Stimulated activated memory B cell treated with anti-CD40 and anti-IgM and Interleukin-4, amounts not matched to agents 10 μg/mL and 1 μg/mL and 100 μg/mL, for 72 hours (primary cell): Measurements from ENCODE around the gene NOSTRIN.

Experiments
- ATAC-seq: fragments of 150-1000 bp; cut with Tn5 transposase; 2 replicates; pipeline ENCODE4 v1.10.0; 2021
- H3K27ac Mint-ChIP-seq: one replicate; pipeline ENCODE4 v1.8.0; 2022; ENCODE audit warnings: mild to moderate bottlenecking, mixed read lengths
- H3K27me3 Mint-ChIP-seq: one replicate; pipeline ENCODE4 v1.8.0; 2022; ENCODE audit warnings: mixed read lengths
- H3K36me3 Mint-ChIP-seq: one replicate; pipeline ENCODE4 v1.8.0; 2022; ENCODE audit warnings: mixed read lengths
- H3K4me1 Mint-ChIP-seq: one replicate; pipeline ENCODE4 v1.8.0; 2022; ENCODE audit warnings: mixed read lengths
- H3K4me3 Mint-ChIP-seq: one replicate; pipeline ENCODE4 v1.8.0; 2022; ENCODE audit warnings: mild to moderate bottlenecking, moderate library complexity, mixed read lengths
- H3K9me3 Mint-ChIP-seq: one replicate; pipeline ENCODE4 v1.8.0; 2022; ENCODE audit warnings: mixed read lengths

The NOSTRIN gene

GRCh38 chr2:168907940-168908662 lies 105.7 kb downstream of the NOSTRIN start:
- H3K36me3 Mint-ChIP-seq, result no peaks in the 10 kb centered on the region
- no peak overlapping the region for H3K4me3 Mint-ChIP-seq
- H3K27ac Mint-ChIP-seq, result no peak overlapping the region
- H3K4me1 Mint-ChIP-seq, result peaks cover 5% of the 10 kb centered on the region
- no peak for ATAC-seq
- H3K27me3 Mint-ChIP-seq, result peaks cover 24% of the 10 kb centered on the region
- no peaks in the 10 kb centered on the region for H3K9me3 Mint-ChIP-seq

GRCh38 chr2:168910330-168910729 lies 107.9 kb downstream of the NOSTRIN start:
- ATAC-seq, result no peak
- Mint-ChIP-seq H3K4me1 (peaks cover 5% of the 10 kb centered on the region), H3K27me3 (peaks cover 33% of the 10 kb centered on the region), H3K4me3 (no peak overlapping the region), H3K27ac (no peak overlapping the region), H3K36me3 (no peaks in the 10 kb centered on the region), H3K9me3 (no peaks in the 10 kb centered on the region)

- no peak overlapping the region for H3K27ac Mint-ChIP-seq
- H3K4me3 Mint-ChIP-seq, result no peak overlapping the region
- peaks cover 5% of the 10 kb centered on the region for H3K4me1 Mint-ChIP-seq
- peaks cover 25% of the 10 kb centered on the region for H3K27me3 Mint-ChIP-seq
- no peaks in the 10 kb centered on the region for H3K36me3 Mint-ChIP-seq
- no peak for ATAC-seq
- H3K9me3 Mint-ChIP-seq, result no peaks in the 10 kb centered on the region
These were observed 110.0 kb downstream of the NOSTRIN start for GRCh38 chr2:168912466-168912865.

GRCh38 chr2:168912901-168913369 lies 110.5 kb downstream of the NOSTRIN start:
- H3K4me3 Mint-ChIP-seq, result no peak overlapping the region
- no peak overlapping the region for H3K27ac Mint-ChIP-seq
- H3K36me3 Mint-ChIP-seq, result no peaks in the 10 kb centered on the region
- no peak for ATAC-seq
- peaks cover 5% of the 10 kb centered on the region for H3K4me1 Mint-ChIP-seq
- H3K27me3 Mint-ChIP-seq, result peaks cover 25% of the 10 kb centered on the region
- no peaks in the 10 kb centered on the region for H3K9me3 Mint-ChIP-seq

GRCh38 chr2:168913495-168913894 lies 111.1 kb downstream of the NOSTRIN start:
- H3K27ac Mint-ChIP-seq, result no peak overlapping the region
- ATAC-seq, result no peak
- H3K4me3 Mint-ChIP-seq, result no peak overlapping the region
- peaks cover 25% of the 10 kb centered on the region for H3K27me3 Mint-ChIP-seq
- peaks cover 5% of the 10 kb centered on the region for H3K4me1 Mint-ChIP-seq
- no peaks in the 10 kb centered on the region for H3K9me3 Mint-ChIP-seq
- no peaks in the 10 kb centered on the region for H3K36me3 Mint-ChIP-seq
